Measurements from ENCODE around the gene CCDC28B. TPM values are rescaled to one million over a fixed set of nuclear protein-coding genes. Genes with fewer than 3 reads are reported as not detected.

Gene CCDC28B
- total and polyA plus RNA-seq, 2 donors (not counting 3 experiments of a cell fraction or from before 2014, with no cell fraction given) = 12.0 to 19.1 TPM

DNA sequence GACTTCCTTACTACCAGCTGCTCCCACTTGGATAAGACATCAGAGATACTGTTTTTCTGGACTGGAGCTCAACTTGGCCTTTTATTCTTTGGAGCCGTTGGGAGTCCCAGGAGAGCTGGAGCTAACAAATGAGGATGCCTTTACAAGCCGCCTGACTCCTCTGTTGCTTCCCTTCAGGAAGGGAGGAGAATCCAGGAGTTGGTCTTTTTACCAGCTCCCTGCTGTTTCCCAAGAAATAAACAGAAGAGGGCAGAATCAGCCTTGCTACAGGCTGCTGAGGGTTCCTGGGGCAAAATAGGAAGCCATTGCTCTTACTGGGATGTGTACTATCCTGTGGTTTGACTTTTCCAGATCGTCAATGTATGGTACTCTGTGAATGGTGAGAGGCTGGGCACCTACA lies 23.3 kb downstream of the CCDC28B start:
- H3K4me1 ChIP-seq (ENCODE audit: control insufficient read depth, extremely low read depth, insufficient read depth, low read length) = peaks cover 26% of the 10 kb centered on the region
- TF ChIP-seq POLR2A (IDR thresholded peaks at IDR 0.05; ENCODE audit: low read depth, low read length) = no peak
- TF ChIP-seq, protein P1, sequence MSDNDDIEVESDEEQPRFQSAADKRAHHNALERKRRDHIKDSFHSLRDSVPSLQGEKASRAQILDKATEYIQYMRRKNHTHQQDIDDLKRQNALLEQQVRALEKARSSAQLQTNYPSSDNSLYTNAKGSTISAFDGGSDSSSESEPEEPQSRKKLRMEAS (IDR thresholded peaks at IDR 0.05; ENCODE audit: insufficient read depth, insufficient read length) = no peak
- TF ChIP-seq CTCF (IDR thresholded peaks at IDR 0.05; ENCODE audit: extremely low read depth in 1 of 2, insufficient read depth in 1 of 2, low read depth in 1 of 2, low read length in 2 of 2) = peak in 1 of 2 donors; percentile 35
- TF ChIP-seq EZH2 (IDR thresholded peaks at IDR 0.05; ENCODE audit: borderline replicate concordance, low read depth, low read length, severe bottlenecking) = no peak
- no peak for TF ChIP-seq JUN (IDR thresholded peaks at IDR 0.05; ENCODE audit: borderline replicate concordance, insufficient read depth, insufficient read length, low read depth)
- TF ChIP-seq GATA2 (IDR thresholded peaks at IDR 0.05; ENCODE audit: insufficient read depth, insufficient read length, low read depth, low read length) = no peak
- no peak for TF ChIP-seq FOS (IDR thresholded peaks at IDR 0.05; ENCODE audit: borderline replicate concordance, insufficient read depth, low read length)
- TF ChIP-seq MYC (IDR thresholded peaks at IDR 0.05; ENCODE audit: low read depth, low read length) = no peak
- H4K20me1 ChIP-seq (replicated peaks; ENCODE audit: control insufficient read depth, extremely low read depth, insufficient read depth, low read length) = no peaks in the 10 kb centered on the region
- no peak overlapping the region for H3K9ac ChIP-seq (replicated peaks; ENCODE audit: extremely low read depth, insufficient read depth, low read length)
- no peak overlapping the region for H3K4me3 ChIP-seq (replicated peaks in 1 of 3; ENCODE audit: insufficient read depth in 1 of 3, low read depth in 1 of 3, low read length in 3 of 3)
- peaks cover 12 to 17% of the 10 kb centered on the region in 2 experiments for H3K36me3 ChIP-seq (ENCODE audit: control insufficient read depth in 2 of 2, extremely low read depth in 1 of 2, insufficient read depth in 2 of 2, low read length in 2 of 2)
- ChIA-PET CTCF (interaction anchor here (0.6 to 2.4 kb wide), 16 partner anchors 8 to 190 kb away, joined by 3 to 33 read pairs (median 4); partner anchors contain the start of genes BSDC1 and MARCKSL1), POLR2A (interaction anchor here (0.6 to 2.4 kb wide), 2 partner anchors 109 to 112 kb away, joined by 3 to 8 read pairs; partner anchors contain the start of gene MARCKSL1)
- FAIRE-seq (no peak), DNase-seq (ENCODE audit: low read depth, low spot score) (peak; percentile 59)
- intact Hi-C loops (cut with micrococcal nuclease) (loop anchor here (2.0 to 5.0 kb wide), 3 partner anchors 17 to 191 kb away; partner anchors contain the start of gene MARCKSL1), dilution Hi-C loops (cut with MboI; ENCODE audit: extremely low pct_ligation_motif_present, low sequenced_read_pairs) (no loop called here)
- no peaks in the 10 kb centered on the region for H3K27me3 ChIP-seq (ENCODE audit: control insufficient read depth in 2 of 2, insufficient read depth in 2 of 2, low read length in 2 of 2)
- H3K9me3 ChIP-seq (replicated peaks; ENCODE audit: control insufficient read depth, insufficient read depth, low read length) = no peaks in the 10 kb centered on the region
- H3K79me2 ChIP-seq (ENCODE audit: control insufficient read depth, insufficient read depth, low read length) = peaks cover 24% of the 10 kb centered on the region
- no peaks in the 10 kb centered on the region for H3K9me1 ChIP-seq (replicated peaks; ENCODE audit: control insufficient read depth, extremely low read depth, insufficient read depth, low read length)
- peak overlapping the region; percentile 16 for H3K27ac ChIP-seq (ENCODE audit: insufficient read depth, low read depth, low read length)
- BruUV-seq (replicated peaks) = no TSS peak
- peak overlapping the region; percentile 86 for H3K4me2 ChIP-seq (ENCODE audit: insufficient read depth, low read length)
- no peak overlapping the region for H2AFZ ChIP-seq (ENCODE audit: low read depth, low read length)
